Cerebellar nuclear complex (tissue), 1 donor: Measurements from ENCODE around the gene SLPI.

Experiments
- DNase-seq, 2 experiments: peaks; one replicate each; lab custom pipeline; 2025; lab: John Stamatoyannopoulos, UW

The SLPI gene

DNA sequence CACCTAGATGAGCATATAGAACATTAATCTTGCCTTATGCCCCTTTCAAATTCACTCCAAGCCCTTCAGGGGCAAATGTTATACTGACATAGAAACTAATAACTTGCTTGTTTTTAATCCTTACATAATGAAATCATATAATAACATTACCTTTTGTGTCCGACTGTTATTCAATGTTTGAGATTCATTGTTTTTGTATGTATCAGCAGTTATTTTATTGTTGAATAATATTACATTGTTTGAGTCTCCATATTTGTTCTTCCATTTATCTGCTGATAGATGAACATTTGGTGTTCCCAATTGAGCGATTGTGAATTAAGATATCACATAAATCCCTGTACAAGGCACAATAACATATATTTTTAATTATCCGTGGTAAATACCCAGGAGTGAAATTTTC is 41.5 kb downstream of the SLPI start:
- no peak for DNase-seq

GRCh38 chr20:45211569-45212474 is 42.5 kb downstream of the SLPI start:
- no peak for DNase-seq

- no peak for DNase-seq
Measured at GRCh38 chr20:45209924-45210323, 44.4 kb downstream of the SLPI start.

GRCh38 chr20:45206725-45207124 is 47.6 kb downstream of the SLPI start, which contains the start of gene SEMG1:
SEMG1 (plus strand) TSS chr20:45207033; CDS start chr20:45207054, 21 bp downstream.
- DNase-seq = no peak
